Measurements from ENCODE around the gene BMP8B.
"Not testable (repeated sequence)": the region's sequence is repeated elsewhere in the genome, so short reads cannot be mapped to it uniquely, and the experiment has no call there.

The BMP8B gene

GRCh38 chr1:39776400-39776713 lies 12.3 kb downstream of the BMP8B start:
- ChIA-PET POLR2A (no interaction called here), CTCF (interaction anchor here (1.0 kb wide), 1 partner anchor 33 kb away, joined by 3 read pairs; no protein-coding TSS in a partner anchor)
- Histone ChIP-seq H3K27ac (ENCODE audit: extremely low read depth, low read depth, low read length) (no peak overlapping the region), H3K4me3 (ENCODE audit: low read depth, low read length) (no peak overlapping the region), H3K9me3 (ENCODE audit: control insufficient read depth, insufficient read depth, low read depth, low read length) (no peaks in the 10 kb centered on the region), H3K4me1 (ENCODE audit: control insufficient read depth, insufficient read depth, low read length) (peaks cover 5% of the 10 kb centered on the region), H3K36me3 (ENCODE audit: control insufficient read depth in 2 of 2, insufficient read depth in 1 of 2, low read length in 2 of 2) (no peaks in the 10 kb centered on the region)
- TF ChIP-seq ZNF335 (tag by site-specific recombination; conservative IDR thresholded peaks at IDR 0.05): no peak
- no peak for TF ChIP-seq SP3 (tag by site-specific recombination; IDR thresholded peaks at IDR 0.05)
- no peak for TF ChIP-seq ZNF2 (tag by site-specific recombination; IDR thresholded peaks at IDR 0.05)

- H3K4me3 ChIP-seq (ENCODE audit: low read depth, low read length); H3K27ac ChIP-seq (ENCODE audit: extremely low read depth, low read depth, low read length); H3K9me3 ChIP-seq (ENCODE audit: control insufficient read depth, insufficient read depth, low read depth, low read length); H3K36me3 ChIP-seq (ENCODE audit: control insufficient read depth in 2 of 2, insufficient read depth in 1 of 2, low read length in 2 of 2); H3K4me1 ChIP-seq (ENCODE audit: control insufficient read depth, insufficient read depth, low read length); POLR2A ChIA-PET: not testable (repeated sequence)
- CTCF ChIA-PET: interaction anchor here (1.0 kb wide), 1 partner anchor 33 kb away, joined by 3 read pairs; no protein-coding TSS in a partner anchor
These were observed 12.8 kb downstream of the BMP8B start for GRCh38 chr1:39775676-39776399.

GRCh38 chr1:39775141-39775540 lies 13.5 kb downstream of the BMP8B start:
- H3K4me1 ChIP-seq (ENCODE audit: control insufficient read depth, insufficient read depth, low read length); POLR2A ChIA-PET; H3K4me3 ChIP-seq (ENCODE audit: low read depth, low read length); H3K27ac ChIP-seq (ENCODE audit: extremely low read depth, low read depth, low read length); H3K36me3 ChIP-seq (ENCODE audit: control insufficient read depth in 2 of 2, insufficient read depth in 1 of 2, low read length in 2 of 2); CTCF ChIA-PET; H3K9me3 ChIP-seq (ENCODE audit: control insufficient read depth, insufficient read depth, low read depth, low read length): not testable (repeated sequence)

- CTCF ChIA-PET; H3K27ac ChIP-seq (ENCODE audit: extremely low read depth, low read depth, low read length); H3K36me3 ChIP-seq (ENCODE audit: control insufficient read depth in 2 of 2, insufficient read depth in 1 of 2, low read length in 2 of 2); H3K9me3 ChIP-seq (ENCODE audit: control insufficient read depth, insufficient read depth, low read depth, low read length); H3K4me1 ChIP-seq (ENCODE audit: control insufficient read depth, insufficient read depth, low read length); POLR2A ChIA-PET; H3K4me3 ChIP-seq (ENCODE audit: low read depth, low read length): not testable (repeated sequence)
These were observed 15.2 kb downstream of the BMP8B start for GRCh38 chr1:39773369-39773979.

- H3K4me3 ChIP-seq (ENCODE audit: low read depth, low read length); H3K9me3 ChIP-seq (ENCODE audit: control insufficient read depth, insufficient read depth, low read depth, low read length); CTCF ChIA-PET; H3K27ac ChIP-seq (ENCODE audit: extremely low read depth, low read depth, low read length); H3K36me3 ChIP-seq (ENCODE audit: control insufficient read depth in 2 of 2, insufficient read depth in 1 of 2, low read length in 2 of 2); H3K4me1 ChIP-seq (ENCODE audit: control insufficient read depth, insufficient read depth, low read length); POLR2A ChIA-PET: not testable (repeated sequence)
These were observed 17.6 kb downstream of the BMP8B start, which contains the start of gene OXCT2 for GRCh38 chr1:39771022-39771532. TSS of gene OXCT2 (minus strand) at chr1:39771348. CDS start at chr1:39771255, 93 bp downstream.

- POLR2A ChIA-PET; H3K4me3 ChIP-seq (ENCODE audit: low read depth, low read length); H3K27ac ChIP-seq (ENCODE audit: extremely low read depth, low read depth, low read length); H3K9me3 ChIP-seq (ENCODE audit: control insufficient read depth, insufficient read depth, low read depth, low read length); CTCF ChIA-PET; H3K36me3 ChIP-seq (ENCODE audit: control insufficient read depth in 2 of 2, insufficient read depth in 1 of 2, low read length in 2 of 2); H3K4me1 ChIP-seq (ENCODE audit: control insufficient read depth, insufficient read depth, low read length): not testable (repeated sequence)
These were observed 18.3 kb downstream of the BMP8B start for GRCh38 chr1:39770100-39771021.

- POLR2A ChIA-PET: not testable (repeated sequence)
These were observed 19.2 kb downstream of the BMP8B start for GRCh38 chr1:39769502-39769901.

GRCh38 chr1:39766466-39766865 lies 22.2 kb downstream of the BMP8B start:
- H3K4me3 ChIP-seq (ENCODE audit: low read depth, low read length); H3K9me3 ChIP-seq (ENCODE audit: control insufficient read depth, insufficient read depth, low read depth, low read length); POLR2A ChIA-PET; H3K4me1 ChIP-seq (ENCODE audit: control insufficient read depth, insufficient read depth, low read length); H3K27ac ChIP-seq (ENCODE audit: extremely low read depth, low read depth, low read length): not testable (repeated sequence)
- H3K36me3 ChIP-seq (ENCODE audit: control insufficient read depth in 2 of 2, insufficient read depth in 1 of 2, low read length in 2 of 2): peaks cover 0 to 10% of the 10 kb centered on the region in 2 experiments; a peak in 1 of 3 replicates
- CTCF ChIA-PET: interaction anchor here (0.7 kb wide), 1 partner anchor 229 kb away, joined by 3 read pairs; no protein-coding TSS in a partner anchor

More at GRCh38 chr1:39769502-39769901, 19.2 kb downstream of the BMP8B start:
- CTCF ChIA-PET: interaction anchor here (0.6 kb wide), 1 partner anchor 79 kb away, joined by 4 read pairs; no protein-coding TSS in a partner anchor
- H3K27ac ChIP-seq (ENCODE audit: extremely low read depth, low read depth, low read length); H3K36me3 ChIP-seq (ENCODE audit: control insufficient read depth in 2 of 2, insufficient read depth in 1 of 2, low read length in 2 of 2); H3K4me3 ChIP-seq (ENCODE audit: low read depth, low read length); H3K4me1 ChIP-seq (ENCODE audit: control insufficient read depth, insufficient read depth, low read length); H3K9me3 ChIP-seq (ENCODE audit: control insufficient read depth, insufficient read depth, low read depth, low read length): not testable (repeated sequence)

GRCh38 chr1:39764512-39764911 lies 24.2 kb downstream of the BMP8B start:
- H3K4me3 ChIP-seq (ENCODE audit: low read depth, low read length); POLR2A ChIA-PET; H3K27ac ChIP-seq (ENCODE audit: extremely low read depth, low read depth, low read length); H3K4me1 ChIP-seq (ENCODE audit: control insufficient read depth, insufficient read depth, low read length); H3K9me3 ChIP-seq (ENCODE audit: control insufficient read depth, insufficient read depth, low read depth, low read length); CTCF ChIA-PET: not testable (repeated sequence)
- H3K36me3 ChIP-seq (ENCODE audit: control insufficient read depth in 2 of 2, insufficient read depth in 1 of 2, low read length in 2 of 2): peaks cover 0 to 19% of the 10 kb centered on the region in 2 experiments; a peak in 1 of 3 replicates
